ENCODE data around the gene CBLN1. TPM values are rescaled to one million over a fixed set of nuclear protein-coding genes. Genes with fewer than 3 reads are reported as not detected.

Gene CBLN1
- total RNA-seq, 1 experiment from 2014 or later = 5.6 TPM

GRCh38 chr16:49305406-49305805 is 23.8 kb upstream of the CBLN1 start (continued):
- TF ChIP-seq STAT6 (CRISPR knock-in tag; conservative IDR thresholded peaks at IDR 0.05; ENCODE audit: low read depth) (no peak), ZNF423 (CRISPR knock-in tag; IDR thresholded peaks at IDR 0.05) (no peak), AR (CRISPR knock-in tag; IDR thresholded peaks at IDR 0.05) (no peak), MLX (CRISPR knock-in tag; IDR thresholded peaks at IDR 0.05) (no peak), ZNF317 (CRISPR knock-in tag; IDR thresholded peaks at IDR 0.05; ENCODE audit: borderline replicate concordance, low read depth) (no peak), NFYB (CRISPR knock-in tag; conservative IDR thresholded peaks at IDR 0.05; ENCODE audit: low read depth) (no peak), ATF1 (CRISPR knock-in tag; IDR thresholded peaks at IDR 0.05) (no peak), ZSCAN18 (CRISPR knock-in tag; IDR thresholded peaks at IDR 0.05) (no peak), USF2 (CRISPR knock-in tag; IDR thresholded peaks at IDR 0.05) (no peak), RORB (CRISPR knock-in tag; IDR thresholded peaks at IDR 0.05) (no peak), FOXP4 (CRISPR knock-in tag; IDR thresholded peaks at IDR 0.05) (no peak), TCF7 (CRISPR knock-in tag; IDR thresholded peaks at IDR 0.05; ENCODE audit: low read depth) (no peak), IRF2 (CRISPR knock-in tag; IDR thresholded peaks at IDR 0.05; ENCODE audit: borderline replicate concordance, low read depth) (no peak)

- H3K27me3 Mint-ChIP-seq (ENCODE audit: low read depth) = no peaks in the 10 kb centered on the region; the same call in 1 of the 2 replicates
- H3K4me1 Mint-ChIP-seq = peaks cover 6% of the 10 kb centered on the region
- DNase-seq (ENCODE audit: low spot score) (no peak), ATAC-seq (no peak)
- ChIA-PET CTCF (no interaction called here), POLR2A (no interaction called here)
- H3K36me3 Mint-ChIP-seq = no peaks in the 10 kb centered on the region
- H3K4me3 Mint-ChIP-seq = no peak overlapping the region
- no peak overlapping the region for H3K27ac Mint-ChIP-seq
- no peaks in the 10 kb centered on the region for H3K9me3 Mint-ChIP-seq
- TF ChIP-seq NR3C1 (CRISPR knock-in tag; conservative IDR thresholded peaks at IDR 0.05; ENCODE audit: low read depth) (no peak), ZNF425 (CRISPR knock-in tag; conservative IDR thresholded peaks at IDR 0.05) (no peak), ETV6 (CRISPR knock-in tag; IDR thresholded peaks at IDR 0.05) (no peak), FOXP1 (CRISPR knock-in tag; IDR thresholded peaks at IDR 0.05; ENCODE audit: borderline replicate concordance) (no peak), E2F1 (CRISPR knock-in tag; IDR thresholded peaks at IDR 0.05) (no peak), JAZF1 (CRISPR knock-in tag; IDR thresholded peaks at IDR 0.05) (no peak), OVOL2 (CRISPR knock-in tag; IDR thresholded peaks at IDR 0.05; ENCODE audit: borderline replicate concordance) (no peak), ERG (CRISPR knock-in tag; IDR thresholded peaks at IDR 0.05) (no peak), SMAD3 (CRISPR knock-in tag; IDR thresholded peaks at IDR 0.05; ENCODE audit: borderline replicate concordance) (no peak)
These were observed 10.8 kb upstream of the CBLN1 start for GRCh38 chr16:49292413-49292812.

All from WTC11 (cell line).